Adipocyte (in vitro differentiated cells): ENCODE data around the gene BLMH.

Source experiments
- DNase-seq: peaks from one replicate; pipeline ENCODE4 v3.0.0-alpha.2; 2015; ENCODE audit warnings: low read depth
- H3K27me3 ChIP-seq: replicated peaks from 2 replicates; pipeline ENCODE4 v1.7.0; 2013; ENCODE audit warnings: mild to moderate bottlenecking, low read length, moderate library complexity; ENCODE audit not compliant: control insufficient read depth, insufficient read depth
- H3K36me3 ChIP-seq: 2 replicates; pipeline ENCODE4 v1.7.0; 2013; ENCODE audit warnings: low read length, mild to moderate bottlenecking, moderate library complexity; ENCODE audit not compliant: control insufficient read depth, insufficient read depth, severe bottlenecking
- H3K4me1 ChIP-seq: 2 replicates; pipeline ENCODE4 v1.7.0; 2013; ENCODE audit warnings: mild to moderate bottlenecking, low read length, moderate library complexity; ENCODE audit not compliant: control insufficient read depth, insufficient read depth
- H3K4me3 ChIP-seq: 2 replicates; pipeline ENCODE4 v1.7.0; 2013; ENCODE audit warnings: mild to moderate bottlenecking, low read length, moderate library complexity
- H3K9ac ChIP-seq: 2 replicates; pipeline ENCODE4 v1.7.0; 2013; ENCODE audit warnings: mild to moderate bottlenecking, low read length, moderate library complexity
- H3K9me3 ChIP-seq: 2 replicates; pipeline ENCODE4 v1.7.0; 2013; ENCODE audit warnings: mild to moderate bottlenecking, low read length, moderate library complexity; ENCODE audit not compliant: control insufficient read depth

The BLMH gene

DNA sequence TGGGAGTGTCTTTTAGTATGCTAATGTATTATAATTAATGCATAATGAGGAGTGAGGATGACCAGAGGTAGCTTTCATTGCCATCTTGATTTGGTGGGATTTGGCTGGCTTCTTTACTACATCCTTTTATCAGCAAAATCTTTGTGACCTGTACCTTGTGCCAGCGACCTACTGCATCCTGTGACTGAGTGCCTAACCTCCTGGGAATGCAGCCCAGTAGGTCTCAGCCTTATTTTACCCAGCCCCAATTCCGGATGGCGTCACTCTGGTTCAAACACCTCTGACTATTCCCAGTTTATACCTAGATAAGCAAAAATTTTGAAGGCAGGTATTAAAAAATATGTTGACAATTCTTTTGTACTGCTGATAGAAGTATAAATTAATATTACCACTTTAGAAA, 10.5 kb upstream of the BLMH start:
- no peaks in the 10 kb centered on the region for H3K9me3 ChIP-seq
- no peak overlapping the region for H3K4me3 ChIP-seq
- no peaks in the 10 kb centered on the region for H3K4me1 ChIP-seq
- DNase-seq: no peak
- no peaks in the 10 kb centered on the region for H3K27me3 ChIP-seq
- no peaks in the 10 kb centered on the region for H3K36me3 ChIP-seq
- H3K9ac ChIP-seq: no peak overlapping the region

DNA sequence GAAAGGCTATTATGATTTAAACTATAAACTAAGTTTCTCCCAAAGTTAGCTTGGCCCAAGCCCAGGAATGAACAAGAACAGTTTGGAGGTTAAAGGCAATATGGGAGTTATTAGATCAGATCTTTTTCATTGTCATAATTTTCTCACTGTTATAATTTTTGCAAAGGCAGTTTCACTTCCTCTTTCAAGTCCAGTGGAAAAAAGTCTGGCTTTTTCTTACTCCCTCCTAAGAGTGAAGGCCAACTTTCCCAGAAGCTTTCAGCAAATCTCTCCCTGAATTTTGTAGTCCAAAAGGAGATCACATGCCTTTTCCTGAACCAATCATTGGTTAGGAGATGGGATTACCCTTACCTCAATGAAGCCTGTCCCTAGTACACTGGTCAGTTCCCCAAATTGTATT, 9.1 kb upstream of the BLMH start:
- Histone ChIP-seq H3K9me3 (no peaks in the 10 kb centered on the region), H3K9ac (no peak overlapping the region), H3K4me1 (no peaks in the 10 kb centered on the region), H3K36me3 (no peaks in the 10 kb centered on the region), H3K4me3 (no peak overlapping the region), H3K27me3 (no peaks in the 10 kb centered on the region)
- no peak for DNase-seq

DNA sequence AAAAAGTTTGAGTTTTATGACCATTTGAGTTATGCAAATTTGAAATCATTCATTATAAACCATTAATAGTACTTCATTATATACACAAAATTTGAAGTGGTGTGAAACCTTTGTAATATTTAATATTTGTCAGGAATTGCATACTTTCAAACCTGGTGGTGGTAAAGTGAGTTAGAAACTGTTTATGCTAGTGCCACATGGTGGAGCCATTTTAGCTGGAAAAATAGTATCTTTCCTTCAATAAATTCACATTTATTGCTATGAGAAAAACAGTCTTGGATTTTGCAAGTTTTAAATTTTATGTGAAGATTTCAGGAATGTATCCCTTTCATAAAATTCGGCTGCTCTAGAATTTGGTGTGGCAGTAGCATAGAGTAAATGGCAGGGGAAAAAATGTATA, 7.3 kb upstream of the BLMH start:
- H3K9me3 ChIP-seq: no peaks in the 10 kb centered on the region
- H3K4me3 ChIP-seq: no peak overlapping the region
- H3K4me1 ChIP-seq: no peaks in the 10 kb centered on the region
- H3K27me3 ChIP-seq: no peaks in the 10 kb centered on the region
- no peaks in the 10 kb centered on the region for H3K36me3 ChIP-seq
- no peak overlapping the region for H3K9ac ChIP-seq
- peak; percentile 55 for DNase-seq

DNA sequence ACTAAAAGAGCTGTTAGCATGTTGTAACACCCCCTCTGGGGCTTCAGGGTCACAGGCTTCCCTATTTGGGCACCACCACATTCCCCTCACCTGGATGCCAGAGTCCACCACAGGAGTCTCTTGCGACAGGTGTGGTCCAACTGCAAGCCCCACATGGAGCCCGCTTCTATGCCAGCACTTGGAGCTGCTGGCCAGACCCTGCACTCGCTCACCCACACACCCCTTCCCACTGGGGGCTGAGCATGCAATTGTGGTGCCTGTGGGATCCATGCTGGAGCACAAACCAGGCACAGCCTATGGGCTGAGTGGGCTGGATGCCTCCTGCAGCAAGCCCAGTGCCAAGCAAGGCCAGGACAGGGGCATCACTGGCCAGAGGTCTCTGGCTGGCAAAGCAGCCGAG, 6.0 kb upstream of the BLMH start:
- H3K4me3 ChIP-seq: no peak overlapping the region
- H3K4me1 ChIP-seq: no peaks in the 10 kb centered on the region
- no peaks in the 10 kb centered on the region for H3K9me3 ChIP-seq
- no peak for DNase-seq
- H3K27me3 ChIP-seq: no peaks in the 10 kb centered on the region
- no peaks in the 10 kb centered on the region for H3K36me3 ChIP-seq
- no peak overlapping the region for H3K9ac ChIP-seq

DNA sequence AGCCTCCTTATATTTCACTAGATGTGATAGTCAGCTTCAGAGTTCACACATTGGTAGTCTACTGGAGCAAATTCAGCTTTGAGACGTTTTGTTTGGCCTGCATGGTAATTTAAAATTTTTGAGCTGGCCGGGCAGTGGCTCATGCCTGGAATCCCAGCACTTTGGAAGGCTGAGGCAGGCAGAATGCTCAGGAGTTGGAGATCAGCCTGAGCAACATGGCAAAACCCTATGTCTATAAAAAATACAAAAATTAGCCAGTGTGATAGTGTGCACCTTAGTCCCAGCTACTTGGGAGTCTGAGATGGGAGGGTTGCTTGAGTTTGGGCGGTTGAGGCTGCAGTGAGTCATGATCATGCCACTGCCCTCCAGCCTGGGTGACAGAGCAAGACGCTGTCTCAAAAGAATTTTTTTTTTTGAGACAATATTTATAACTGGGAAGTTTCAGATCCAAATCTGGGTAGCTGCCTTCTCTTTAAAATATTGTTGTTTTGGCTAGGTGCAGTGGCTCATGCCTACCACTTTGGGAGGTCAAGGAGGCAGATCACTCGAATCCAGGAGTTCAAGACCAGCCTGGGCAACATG, 4.8 kb upstream of the BLMH start:
- Histone ChIP-seq H3K9me3 (no peaks in the 10 kb centered on the region), H3K36me3 (no peaks in the 10 kb centered on the region), H3K4me1 (peaks cover 3% of the 10 kb centered on the region), H3K9ac (no peak overlapping the region), H3K4me3 (no peak overlapping the region), H3K27me3 (no peaks in the 10 kb centered on the region)
- DNase-seq: no peak

DNA sequence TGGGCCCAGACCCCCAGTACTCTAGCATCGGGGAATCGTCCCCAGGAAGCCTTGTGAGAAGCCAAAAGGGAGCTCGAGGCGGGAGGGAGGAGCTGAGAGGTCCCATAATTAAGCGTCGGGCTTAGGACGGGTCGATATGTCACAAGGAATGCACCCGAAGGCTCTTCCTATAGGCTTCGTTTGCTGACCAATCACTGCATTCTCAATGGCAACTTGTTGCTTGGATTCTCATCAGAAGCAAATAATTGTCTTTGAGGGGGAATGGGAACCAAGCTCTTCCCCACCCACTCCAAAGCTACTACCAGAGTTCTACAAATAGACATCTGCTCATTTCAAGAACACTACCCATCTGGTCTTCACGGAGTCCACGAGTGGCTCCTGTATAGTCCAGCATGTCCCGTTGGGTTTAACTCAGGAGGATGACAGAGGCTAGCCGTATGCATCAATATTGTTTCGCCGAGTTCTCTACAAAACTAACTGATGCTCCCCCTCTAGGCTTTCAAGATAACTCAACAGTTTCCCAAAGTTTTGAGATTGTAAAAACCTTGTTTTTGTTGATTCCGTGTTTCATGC, 628 bp upstream of the BLMH start:
- H3K4me3 ChIP-seq: peak overlapping the region; percentile 87
- H3K4me1 ChIP-seq: peaks cover 14% of the 10 kb centered on the region
- H3K9me3 ChIP-seq: no peaks in the 10 kb centered on the region
- no peak for DNase-seq
- no peaks in the 10 kb centered on the region for H3K27me3 ChIP-seq
- H3K36me3 ChIP-seq: peaks cover 7% of the 10 kb centered on the region
- peak overlapping the region; percentile 87 for H3K9ac ChIP-seq

DNA sequence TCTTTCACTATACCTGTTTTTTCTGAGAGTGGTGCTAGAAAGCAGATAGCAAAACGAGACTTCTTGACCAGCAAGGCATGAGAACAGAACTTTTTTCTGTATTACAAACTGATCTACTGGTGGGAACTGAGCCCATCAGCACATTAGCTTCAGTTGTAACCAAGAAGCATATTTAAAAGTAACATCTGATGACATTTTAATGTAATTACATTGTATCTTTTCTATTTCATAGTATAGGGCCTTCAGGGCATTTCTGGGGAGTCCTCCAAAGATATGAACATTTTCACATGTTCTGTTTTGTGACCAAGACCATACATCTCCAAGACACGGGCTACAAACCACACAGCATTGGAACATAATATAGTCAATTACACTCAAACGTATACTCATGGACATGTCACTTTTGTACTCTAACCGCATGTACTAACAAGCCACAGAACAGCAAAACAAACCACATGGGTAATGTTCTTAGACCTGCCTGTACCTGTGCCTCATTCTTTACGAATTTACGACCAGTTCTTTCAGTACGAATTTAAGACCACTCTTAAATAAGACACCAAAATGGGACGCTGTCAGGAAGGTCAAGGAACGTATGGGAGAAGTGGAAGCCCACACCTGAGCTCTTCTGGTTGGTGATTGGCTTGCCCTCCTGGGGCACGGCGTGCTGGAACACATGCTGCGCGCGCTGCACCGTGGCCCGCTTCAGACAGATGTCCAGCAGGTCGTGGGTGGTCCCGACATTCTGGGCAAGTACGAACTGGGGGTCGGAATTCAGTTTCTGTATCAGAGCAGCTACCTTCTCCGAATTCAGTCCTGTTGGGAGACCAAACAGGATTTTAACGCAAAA, 825 bp downstream of the BLMH start:
- Histone ChIP-seq H3K4me1 (peaks cover 14% of the 10 kb centered on the region), H3K9ac (peak overlapping the region; percentile 87), H3K9me3 (no peaks in the 10 kb centered on the region), H3K36me3 (peaks cover 22% of the 10 kb centered on the region), H3K27me3 (no peaks in the 10 kb centered on the region), H3K4me3 (peak overlapping the region; percentile 87)
- peak; percentile 66 for DNase-seq

DNA sequence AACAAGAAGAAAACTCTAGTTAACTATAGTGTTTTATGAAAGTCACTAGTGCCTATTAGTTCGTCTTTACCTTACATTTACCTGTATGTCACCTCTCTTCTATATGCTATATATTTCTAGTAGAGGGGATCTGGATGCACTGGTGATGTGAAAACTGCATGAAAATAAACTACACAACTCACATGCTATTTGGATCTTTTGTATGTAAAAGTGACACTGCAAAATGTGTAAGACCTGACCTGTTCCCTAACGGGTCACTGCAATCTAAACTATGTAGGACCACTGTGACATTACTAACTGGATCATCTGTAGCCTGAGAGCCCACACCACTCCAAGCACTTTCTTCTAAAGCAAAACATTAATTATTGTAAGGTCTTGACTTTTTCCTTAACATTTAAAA, 1.7 kb downstream of the BLMH start:
- DNase-seq: no peak
- H3K36me3 ChIP-seq: peaks cover 29% of the 10 kb centered on the region
- peak overlapping the region; percentile 87 for H3K9ac ChIP-seq
- peaks cover 14% of the 10 kb centered on the region for H3K4me1 ChIP-seq
- H3K27me3 ChIP-seq: no peaks in the 10 kb centered on the region
- H3K4me3 ChIP-seq: peak overlapping the region; percentile 87
- H3K9me3 ChIP-seq: no peaks in the 10 kb centered on the region

DNA sequence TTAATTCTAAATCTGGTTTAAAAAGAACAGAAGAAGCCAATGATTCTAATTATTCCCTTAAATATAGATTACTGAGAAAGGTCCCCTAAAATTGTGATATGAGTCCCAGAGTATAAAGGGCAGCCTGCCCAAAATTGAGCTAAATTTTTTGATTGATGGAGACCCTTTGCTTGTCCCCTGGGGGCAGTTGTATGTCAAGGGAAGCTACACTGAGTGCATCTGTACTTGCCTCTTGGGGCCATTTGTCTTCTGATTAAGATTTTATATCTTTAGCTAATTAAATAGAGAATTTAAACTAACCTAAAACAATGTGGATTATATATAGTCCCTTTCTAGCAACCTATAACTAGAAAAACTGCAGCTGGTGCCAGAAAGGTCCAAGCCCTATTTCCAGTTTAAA, 12.6 kb downstream of the BLMH start:
- no peaks in the 10 kb centered on the region for H3K9me3 ChIP-seq
- DNase-seq: no peak
- no peaks in the 10 kb centered on the region for H3K4me1 ChIP-seq
- no peak overlapping the region for H3K4me3 ChIP-seq
- H3K27me3 ChIP-seq: no peaks in the 10 kb centered on the region
- peaks cover 74% of the 10 kb centered on the region for H3K36me3 ChIP-seq
- no peak overlapping the region for H3K9ac ChIP-seq

DNA sequence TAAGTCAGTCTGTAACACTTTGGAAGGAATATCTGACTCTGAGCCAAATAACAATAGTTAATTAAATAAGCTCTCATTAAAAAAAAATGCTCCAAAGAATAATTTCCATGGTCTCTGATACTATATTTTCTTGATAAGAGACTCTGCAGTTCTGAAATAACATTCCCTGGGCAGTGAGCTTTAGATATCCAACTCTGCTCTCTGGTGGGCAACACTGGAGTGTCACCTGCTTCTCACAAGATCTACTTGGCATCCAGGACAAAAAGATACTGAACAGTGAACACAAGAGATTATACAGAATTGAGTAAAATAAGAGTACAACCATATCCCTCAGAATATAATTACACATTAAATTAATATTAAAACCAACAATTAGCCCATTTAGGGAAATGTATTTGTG, 13.7 kb downstream of the BLMH start:
- peak; percentile 57 for DNase-seq
- Histone ChIP-seq H3K9ac (no peak overlapping the region), H3K4me1 (no peaks in the 10 kb centered on the region), H3K4me3 (no peak overlapping the region), H3K27me3 (no peaks in the 10 kb centered on the region), H3K36me3 (peaks cover 75% of the 10 kb centered on the region), H3K9me3 (no peaks in the 10 kb centered on the region)

DNA sequence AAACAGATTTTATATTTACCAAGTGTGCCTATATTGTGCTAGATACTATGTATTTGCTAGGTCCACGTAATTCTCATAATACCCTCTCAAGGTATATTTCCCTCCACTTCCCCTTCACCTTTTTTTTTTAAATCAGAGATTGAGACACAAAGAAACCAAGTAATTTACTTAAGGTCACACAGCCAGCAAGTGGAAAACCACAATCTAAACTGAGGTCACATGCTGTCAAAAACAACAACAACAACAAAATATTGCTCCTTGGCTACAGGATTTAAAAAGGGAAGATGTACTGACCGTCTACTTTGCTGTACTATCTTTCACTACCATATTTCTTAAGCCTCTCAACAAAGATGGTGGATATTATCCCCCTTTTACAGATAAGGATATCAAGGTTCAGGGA, 15.8 kb downstream of the BLMH start:
- DNase-seq: no peak
- H3K36me3 ChIP-seq: peaks cover 76% of the 10 kb centered on the region
- H3K4me1 ChIP-seq: no peaks in the 10 kb centered on the region
- no peaks in the 10 kb centered on the region for H3K9me3 ChIP-seq
- no peak overlapping the region for H3K9ac ChIP-seq
- no peak overlapping the region for H3K4me3 ChIP-seq
- H3K27me3 ChIP-seq: no peaks in the 10 kb centered on the region
